Type B pancreatic cell (in vitro differentiated cells): Measurements from ENCODE around the gene MPPED1. TPM values are rescaled to one million over a fixed set of nuclear protein-coding genes. Genes with fewer than 3 reads are reported as not detected.

Source experiments
- DNase-seq: peaks from one replicate; pipeline ENCODE4 v3.0.0; 2021; ENCODE audit warnings: mixed read lengths; ENCODE audit not compliant: unreplicated experiment; ENCODE audit errors: extremely low spot score
- H3K27ac Mint-ChIP-seq: 2 replicates; pipeline ENCODE4 v1.8.0; 2021; ENCODE audit warnings: mild to moderate bottlenecking, mixed read lengths
- H3K27me3 Mint-ChIP-seq: 2 replicates; pipeline ENCODE4 v1.8.0; 2021; ENCODE audit warnings: mixed read lengths
- H3K36me3 Mint-ChIP-seq: 2 replicates; pipeline ENCODE4 v1.8.0; 2021; ENCODE audit warnings: mixed read lengths
- H3K4me1 Mint-ChIP-seq: one replicate; pipeline ENCODE4 v1.8.0; 2021; ENCODE audit warnings: mixed read lengths; ENCODE audit not compliant: unreplicated experiment
- H3K4me3 Mint-ChIP-seq: 2 replicates; pipeline ENCODE4 v1.8.0; 2021; ENCODE audit warnings: mild to moderate bottlenecking, mixed read lengths
- H3K9me3 Mint-ChIP-seq: 2 replicates; pipeline ENCODE4 v1.8.0; 2021; ENCODE audit warnings: mixed read lengths
- CTCF ChIP-seq: fragments of 200-600 bp; sonication (generic); conservative IDR thresholded peaks from 2 replicates; pipeline ENCODE4 v1.5.0; 2021; ENCODE audit warnings: antibody characterized with exemption, mild to moderate bottlenecking
- total RNA-seq: library from RNA; stranded (reverse); gene quantifications from 2 replicates; pipeline ENCODE4 v1.2.1, GENCODE V29; 2021; ENCODE audit warnings: low replicate concordance

Gene MPPED1
- total RNA-seq, 1 donor from 2014 or later: 1.2 TPM

GRCh38 chr22:43515902-43516301, 104.1 kb downstream of the MPPED1 start:
- no peaks in the 10 kb centered on the region for H3K9me3 Mint-ChIP-seq
- H3K27me3 Mint-ChIP-seq: peaks cover 7% of the 10 kb centered on the region
- DNase-seq: no peak
- H3K4me3 Mint-ChIP-seq: no peak overlapping the region
- no peak for TF ChIP-seq CTCF
- H3K27ac Mint-ChIP-seq: no peak overlapping the region
- H3K4me1 Mint-ChIP-seq: no peaks in the 10 kb centered on the region
- H3K36me3 Mint-ChIP-seq: no peaks in the 10 kb centered on the region

GRCh38 chr22:43516386-43516785, 104.6 kb downstream of the MPPED1 start:
- no peak for TF ChIP-seq CTCF
- Mint-ChIP-seq H3K27ac (no peak overlapping the region), H3K36me3 (no peaks in the 10 kb centered on the region), H3K4me3 (no peak overlapping the region), H3K27me3 (peaks cover 7% of the 10 kb centered on the region), H3K4me1 (no peaks in the 10 kb centered on the region), H3K9me3 (no peaks in the 10 kb centered on the region)
- no peak for DNase-seq

- Mint-ChIP-seq H3K4me3 (no peak overlapping the region), H3K27me3 (peaks cover 7% of the 10 kb centered on the region), H3K27ac (no peak overlapping the region), H3K4me1 (no peaks in the 10 kb centered on the region), H3K36me3 (no peaks in the 10 kb centered on the region), H3K9me3 (no peaks in the 10 kb centered on the region)
- TF ChIP-seq CTCF: no peak
- no peak for DNase-seq
Observed at GRCh38 chr22:43516996-43517635, 105.3 kb downstream of the MPPED1 start.

- no peak for TF ChIP-seq CTCF
- no peak overlapping the region for H3K4me3 Mint-ChIP-seq
- no peaks in the 10 kb centered on the region for H3K9me3 Mint-ChIP-seq
- no peaks in the 10 kb centered on the region for H3K36me3 Mint-ChIP-seq
- no peak for DNase-seq
- peaks cover 7% of the 10 kb centered on the region for H3K27me3 Mint-ChIP-seq
- H3K4me1 Mint-ChIP-seq: no peaks in the 10 kb centered on the region
- H3K27ac Mint-ChIP-seq: no peak overlapping the region
Observed at GRCh38 chr22:43520632-43521039, 108.8 kb downstream of the MPPED1 start.

- H3K9me3 Mint-ChIP-seq: no peaks in the 10 kb centered on the region
- H3K36me3 Mint-ChIP-seq: no peaks in the 10 kb centered on the region
- DNase-seq: no peak
- no peak overlapping the region for H3K4me3 Mint-ChIP-seq
- H3K27me3 Mint-ChIP-seq: peaks cover 7% of the 10 kb centered on the region
- TF ChIP-seq CTCF: no peak
- no peaks in the 10 kb centered on the region for H3K4me1 Mint-ChIP-seq
- H3K27ac Mint-ChIP-seq: no peak overlapping the region
Observed at GRCh38 chr22:43521716-43522115, 109.9 kb downstream of the MPPED1 start.
